GM15510 (cell line): Measurements from ENCODE around the gene SDF2.
A peak's percentile ranks its signal among the peaks of the same experiment; 100 is the strongest.

ENCODE experiments used
- POLR2A ChIP-seq: IDR thresholded peaks from 3 replicates; pipeline ENCODE4 v1.6.1; 2011; ENCODE audit warnings: borderline replicate concordance; ENCODE audit not compliant: insufficient read length; ENCODE audit errors: extremely low read depth

Gene SDF2

GRCh38 chr17:28645576-28645939, 16.1 kb downstream of the SDF2 start:
- TF ChIP-seq POLR2A, result no peak

GRCh38 chr17:28644787-28645575, 16.7 kb downstream of the SDF2 start, which contains the start of gene BLTP2:
BLTP2 (minus strand) TSS chr17:28645158; CDS start chr17:28645056, 102 bp downstream.
- peak; percentile 94 for TF ChIP-seq POLR2A

GRCh38 chr17:28643983-28644786, 17.5 kb downstream of the SDF2 start:
- no peak for TF ChIP-seq POLR2A

GRCh38 chr17:28641579-28641978, 20.1 kb downstream of the SDF2 start:
- TF ChIP-seq POLR2A, result no peak

- no peak for TF ChIP-seq POLR2A
These were observed 26.2 kb downstream of the SDF2 start for GRCh38 chr17:28635506-28635905.

GRCh38 chr17:28634206-28634865, 27.4 kb downstream of the SDF2 start:
- TF ChIP-seq POLR2A, result no peak

GRCh38 chr17:28626818-28627217, 34.9 kb downstream of the SDF2 start:
- no peak for TF ChIP-seq POLR2A

- no peak for TF ChIP-seq POLR2A
These were observed 37.6 kb downstream of the SDF2 start for GRCh38 chr17:28624148-28624547.

GRCh38 chr17:28623696-28624095, 38.0 kb downstream of the SDF2 start:
- no peak for TF ChIP-seq POLR2A

- TF ChIP-seq POLR2A, result no peak
These were observed 39.5 kb downstream of the SDF2 start for GRCh38 chr17:28622186-28622585.

- no peak for TF ChIP-seq POLR2A
These were observed 41.7 kb downstream of the SDF2 start for GRCh38 chr17:28620010-28620409.

- no peak for TF ChIP-seq POLR2A
These were observed 43.2 kb downstream of the SDF2 start for GRCh38 chr17:28618464-28618863.

- TF ChIP-seq POLR2A, result no peak
These were observed 45.4 kb downstream of the SDF2 start for GRCh38 chr17:28616281-28616680.

- no peak for TF ChIP-seq POLR2A
These were observed 46.3 kb downstream of the SDF2 start for GRCh38 chr17:28615260-28615940.

GRCh38 chr17:28613931-28614381, 47.8 kb downstream of the SDF2 start, which contains the start of gene RSKR:
RSKR (minus strand) TSS chr17:28614185; CDS start chr17:28614161, 24 bp downstream.
- no peak for TF ChIP-seq POLR2A
